ENCODE results near the gene CFAP299. TPM values are rescaled to one million over a fixed set of nuclear protein-coding genes. Genes with fewer than 3 reads are reported as not detected.

Gene CFAP299
- total and polyA plus RNA-seq, 2 of the 8 experiments (the other 6 are each of a cell fraction or from before 2014, with no cell fraction given), result not detected

- no peak overlapping the region for H4K5ac ChIP-seq (ENCODE audit: insufficient read length, low read depth, low read length)
- no peaks in the 10 kb centered on the region for H3K79me2 ChIP-seq (ENCODE audit: control insufficient read depth in 1 of 2, insufficient read depth in 2 of 2, low read length in 2 of 2)
- no peak overlapping the region for H3K4ac ChIP-seq (replicated peaks; ENCODE audit: insufficient read length, low read depth, low read length)
- H3K36me3 ChIP-seq (ENCODE audit: control insufficient read depth in 2 of 4, insufficient read depth in 4 of 4, low read length in 3 of 4), result no peaks in the 10 kb centered on the region
- DNase-seq (ENCODE audit: low read depth in 1 of 2, low spot score in 2 of 2), result no peak
- H3K4me1 ChIP-seq (replicated peaks in 1 of 4; ENCODE audit: control insufficient read depth in 3 of 4, insufficient read depth in 4 of 4, low read length in 3 of 4), result no peaks in the 10 kb centered on the region
- no peaks in the 10 kb centered on the region for H3K23me2 ChIP-seq (ENCODE audit: low read depth, low read length)
- no peak overlapping the region for H4K8ac ChIP-seq (ENCODE audit: extremely low read depth, insufficient read depth, low read length)
- H3K18ac ChIP-seq (ENCODE audit: extremely low read depth, low read length), result no peak overlapping the region
- no peak overlapping the region for H2AK5ac ChIP-seq (ENCODE audit: low read depth, low read length)
- H3K9ac ChIP-seq (replicated peaks in 1 of 4; ENCODE audit: extremely low read depth in 1 of 4, low read depth in 3 of 4, low read length in 3 of 4), result no peak overlapping the region
- H3K27me3 ChIP-seq (replicated peaks in 1 of 4; ENCODE audit: control insufficient read depth in 3 of 4, extremely low read depth in 1 of 4, insufficient read depth in 3 of 4, low read length in 3 of 4), result no peaks in the 10 kb centered on the region
- H4K20me1 ChIP-seq (replicated peaks in 1 of 2; ENCODE audit: control insufficient read depth in 1 of 2, insufficient read depth in 2 of 2, low read length in 2 of 2), result no peaks in the 10 kb centered on the region
- no peak overlapping the region for H2AFZ ChIP-seq (ENCODE audit: low read length)
- H3K9me3 ChIP-seq (ENCODE audit: insufficient read depth in 2 of 2, low read depth in 1 of 2, low read length in 1 of 2), result no peaks in the 10 kb centered on the region
- FAIRE-seq, result no peak
- no peak overlapping the region for H3K23ac ChIP-seq (ENCODE audit: insufficient read length)
- H4K91ac ChIP-seq (replicated peaks; ENCODE audit: insufficient read length, low read length), result no peak overlapping the region
- H3K56ac ChIP-seq (replicated peaks; ENCODE audit: insufficient read length, low read depth, low read length), result no peak overlapping the region
- no peak overlapping the region for H3K27ac ChIP-seq (ENCODE audit: low read depth, low read length)
- no peak overlapping the region for H2BK15ac ChIP-seq (ENCODE audit: low read length)
- no peak overlapping the region for H3K14ac ChIP-seq (ENCODE audit: insufficient read length)
- WGBS, 2 experiments (ENCODE audit: extremely low coverage in 1 of 2, insufficient coverage in 1 of 2, insufficient read length in 1 of 2, insufficient replicate concordance in 2 of 2, low coverage in 1 of 2, low lambda C conversion rate in 2 of 2, missing lambda C conversion rate in 1 of 2), result 97% methylated on average over 2 of the region's 2 CpGs; no CpG with 5 or more reads in 1 of the 2 experiments
- no peak overlapping the region for H2BK120ac ChIP-seq (replicated peaks; ENCODE audit: low read depth, low read length)
- ChIA-PET POLR2A (ENCODE audit: partially characterized antibody) (no interaction called here), CTCF (ENCODE audit: partially characterized antibody) (interaction anchor here (1.1 kb wide), 1 partner anchor 10 kb away, joined by 3 read pairs; no protein-coding TSS in a partner anchor)
- no peak overlapping the region for H3K4me2 ChIP-seq (ENCODE audit: insufficient read depth in 1 of 2, low read depth in 2 of 2, low read length in 2 of 2)
- H3K4me3 ChIP-seq (ENCODE audit: extremely low read depth in 1 of 4, insufficient read depth in 2 of 4, low read depth in 3 of 4, low read length in 4 of 4), result no peak overlapping the region
- H2BK12ac ChIP-seq (ENCODE audit: low read depth, low read length), result no peak overlapping the region
- H2BK20ac ChIP-seq (ENCODE audit: low read length), result no peak overlapping the region
- no peak overlapping the region for H2BK5ac ChIP-seq (ENCODE audit: low read depth, low read length)
- no peaks in the 10 kb centered on the region for H3K79me1 ChIP-seq (ENCODE audit: low read depth, low read length)
- TF ChIP-seq BACH1 (IDR thresholded peaks at IDR 0.05; ENCODE audit: low read length), result no peak
- TF ChIP-seq TAF1 (IDR thresholded peaks at IDR 0.05; ENCODE audit: low read depth, low read length), result no peak
- TF ChIP-seq TAF7 (optimal IDR thresholded peaks at IDR 0.05; ENCODE audit: borderline replicate concordance, low read depth, low read length), result no peak
- no peak for TF ChIP-seq RBBP5 (IDR thresholded peaks at IDR 0.05; ENCODE audit: borderline replicate concordance, low read depth, low read length)
- no peak for TF ChIP-seq BRCA1 (IDR thresholded peaks at IDR 0.05; ENCODE audit: low read depth, low read length)
- TF ChIP-seq ATF3 (IDR thresholded peaks at IDR 0.05; ENCODE audit: insufficient read depth, low read depth, low read length), result no peak
- no peak for TF ChIP-seq CEBPB (IDR thresholded peaks at IDR 0.05; ENCODE audit: low read depth, low read length)
- TF ChIP-seq FOSL1 (IDR thresholded peaks at IDR 0.05; ENCODE audit: insufficient read depth, low read depth, low read length), result no peak
- no peak for TF ChIP-seq JUND (IDR thresholded peaks at IDR 0.05; ENCODE audit: low read length)
- no peak for TF ChIP-seq SP1 (IDR thresholded peaks at IDR 0.05; ENCODE audit: low read depth, low read length)
- no peak for TF ChIP-seq SAP30 (IDR thresholded peaks at IDR 0.05; ENCODE audit: insufficient read depth, insufficient replicate concordance, low read length)
- TF ChIP-seq RFX5 (IDR thresholded peaks at IDR 0.05; ENCODE audit: borderline replicate concordance, low read depth, low read length), result no peak
- no peak for TF ChIP-seq JUN (IDR thresholded peaks at IDR 0.05; ENCODE audit: low read depth, low read length)
- no peak for TF ChIP-seq EP300 (IDR thresholded peaks at IDR 0.05; ENCODE audit: borderline replicate concordance in 1 of 2, low read depth in 2 of 2, low read length in 2 of 2)
Observed at GRCh38 chr4:80586716-80587115, 251.2 kb downstream of the CFAP299 start.
